IPS-20b (cell line): ENCODE data around the gene PRORP.

Experiments used
- H3K27ac ChIP-seq: one replicate; pipeline ENCODE4 v1.5.1; 2013; ENCODE audit warnings: low read length
- H3K27me3 ChIP-seq: 2 replicates; pipeline ENCODE4 v1.6.1; 2013; ENCODE audit warnings: mild to moderate bottlenecking, low read length, inconsistent platforms; ENCODE audit not compliant: insufficient read depth
- H3K36me3 ChIP-seq: 2 replicates; pipeline ENCODE4 v1.6.1; 2013; ENCODE audit warnings: low read depth, mild to moderate bottlenecking, inconsistent platforms, low read length, moderate library complexity; ENCODE audit not compliant: insufficient read depth
- H3K4me1 ChIP-seq: 2 replicates; pipeline ENCODE4 v1.6.1; 2013; ENCODE audit warnings: mild to moderate bottlenecking, control low read depth, inconsistent platforms, low read length, moderate library complexity; ENCODE audit not compliant: insufficient read depth
- H3K4me3 ChIP-seq: 2 replicates; pipeline ENCODE4 v1.5.1; 2013; ENCODE audit warnings: mild to moderate bottlenecking, low read length, inconsistent platforms
- H3K9ac ChIP-seq: 2 replicates; pipeline ENCODE4 v1.6.1; 2013; ENCODE audit warnings: low read depth, mild to moderate bottlenecking, inconsistent platforms, low read length, moderate library complexity
- H3K9me3 ChIP-seq: 2 replicates; pipeline ENCODE4 v1.6.1; 2013; ENCODE audit warnings: mild to moderate bottlenecking, low read depth, low read length, inconsistent platforms; ENCODE audit not compliant: insufficient read depth

Gene PRORP

DNA sequence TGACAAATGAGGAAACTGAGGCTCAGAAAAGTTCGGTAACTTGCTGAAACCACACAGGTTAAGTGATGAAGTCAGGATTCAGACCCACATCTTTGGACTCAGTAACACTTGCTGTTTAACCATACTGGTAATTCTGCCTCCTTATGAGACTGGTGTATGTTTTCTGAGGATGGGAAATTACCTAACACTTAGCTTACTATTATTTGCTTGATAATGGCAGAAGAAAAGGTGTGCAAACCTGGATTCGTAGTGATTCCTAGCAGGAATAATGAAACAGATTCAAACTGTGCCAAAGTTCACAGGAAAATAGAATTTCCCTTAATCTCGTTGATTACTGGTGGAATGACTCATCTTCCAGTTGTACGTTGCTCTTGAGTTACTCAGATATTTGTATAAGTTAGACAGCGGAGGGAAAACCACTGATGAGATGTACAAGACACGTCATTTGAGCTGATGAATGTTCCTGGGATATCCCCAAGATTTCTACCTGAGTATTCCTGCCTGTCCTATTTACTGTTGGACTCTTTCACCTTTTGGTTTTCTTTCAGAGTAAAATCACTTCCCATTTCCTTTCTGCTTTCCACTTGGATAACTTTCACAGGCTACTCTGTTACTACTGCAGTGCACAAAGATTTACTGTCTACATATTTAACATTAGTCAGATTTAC lies 37.5 kb downstream of the PRORP start:
- H3K9ac ChIP-seq = no peak overlapping the region
- H3K27ac ChIP-seq = no peak overlapping the region
- no peaks in the 10 kb centered on the region; the same call in 1 of the 2 replicates for H3K4me1 ChIP-seq
- H3K27me3 ChIP-seq = no peaks in the 10 kb centered on the region
- H3K4me3 ChIP-seq = no peak overlapping the region
- H3K36me3 ChIP-seq = peaks cover 9% of the 10 kb centered on the region
- no peaks in the 10 kb centered on the region for H3K9me3 ChIP-seq

DNA sequence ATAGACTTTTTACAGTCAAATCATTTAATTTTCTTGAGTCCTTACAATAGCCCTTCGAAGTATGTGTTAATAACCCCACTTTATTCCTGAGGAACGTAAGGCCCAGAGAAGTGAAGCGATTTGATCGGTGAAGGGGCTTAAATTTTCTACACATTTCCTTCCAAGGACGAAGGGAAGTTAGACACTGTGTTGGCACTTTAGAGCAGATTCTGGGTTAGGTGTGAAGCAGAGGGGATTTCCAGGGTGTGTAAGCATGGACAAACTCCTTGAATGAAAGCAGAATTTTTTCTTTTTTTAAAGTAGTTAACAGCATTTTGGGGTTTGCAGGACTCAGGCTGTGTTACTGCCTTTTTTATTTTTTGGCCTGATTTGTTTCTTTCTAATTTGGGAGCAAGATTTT lies 38.9 kb downstream of the PRORP start:
- Histone ChIP-seq H3K9me3 (no peaks in the 10 kb centered on the region), H3K4me1 (no peaks in the 10 kb centered on the region; the same call in 1 of the 2 replicates), H3K27me3 (no peaks in the 10 kb centered on the region), H3K4me3 (no peak overlapping the region), H3K9ac (no peak overlapping the region), H3K27ac (no peak overlapping the region), H3K36me3 (peaks cover 9% of the 10 kb centered on the region)

GRCh38 chr14:35163384-35163783 lies 41.0 kb downstream of the PRORP start:
- peaks cover 9% of the 10 kb centered on the region for H3K36me3 ChIP-seq
- H3K4me3 ChIP-seq = no peak overlapping the region
- no peaks in the 10 kb centered on the region for H3K27me3 ChIP-seq
- H3K9me3 ChIP-seq = no peaks in the 10 kb centered on the region
- H3K27ac ChIP-seq = no peak overlapping the region
- no peak overlapping the region for H3K9ac ChIP-seq
- H3K4me1 ChIP-seq = no peaks in the 10 kb centered on the region

- peaks cover 3% of the 10 kb centered on the region for H3K36me3 ChIP-seq
- H3K9me3 ChIP-seq = no peaks in the 10 kb centered on the region
- H3K4me3 ChIP-seq = no peak overlapping the region
- H3K9ac ChIP-seq = no peak overlapping the region
- H3K27ac ChIP-seq = no peak overlapping the region
- H3K4me1 ChIP-seq = no peaks in the 10 kb centered on the region
- no peaks in the 10 kb centered on the region for H3K27me3 ChIP-seq
Observed at GRCh38 chr14:35164849-35165248, 42.5 kb downstream of the PRORP start.

- H3K4me1 ChIP-seq = no peaks in the 10 kb centered on the region
- no peak overlapping the region for H3K4me3 ChIP-seq
- H3K27ac ChIP-seq = no peak overlapping the region
- no peaks in the 10 kb centered on the region for H3K27me3 ChIP-seq
- no peak overlapping the region for H3K9ac ChIP-seq
- no peaks in the 10 kb centered on the region for H3K36me3 ChIP-seq
- H3K9me3 ChIP-seq = no peaks in the 10 kb centered on the region
Observed at GRCh38 chr14:35167496-35167895, 45.1 kb downstream of the PRORP start.
